ENCODE results near the gene ALDOA. TPM values are rescaled to one million over a fixed set of nuclear protein-coding genes. Genes with fewer than 3 reads are reported as not detected.
A peak's percentile ranks its signal among the peaks of the same experiment; 100 is the strongest.

The ALDOA gene
- total and polyA plus RNA-seq, 9 of the 15 experiments (the other 6 are each of a cell fraction or from before 2014, with no cell fraction given): 311 to 2,224 (median 1,293) TPM

DNA sequence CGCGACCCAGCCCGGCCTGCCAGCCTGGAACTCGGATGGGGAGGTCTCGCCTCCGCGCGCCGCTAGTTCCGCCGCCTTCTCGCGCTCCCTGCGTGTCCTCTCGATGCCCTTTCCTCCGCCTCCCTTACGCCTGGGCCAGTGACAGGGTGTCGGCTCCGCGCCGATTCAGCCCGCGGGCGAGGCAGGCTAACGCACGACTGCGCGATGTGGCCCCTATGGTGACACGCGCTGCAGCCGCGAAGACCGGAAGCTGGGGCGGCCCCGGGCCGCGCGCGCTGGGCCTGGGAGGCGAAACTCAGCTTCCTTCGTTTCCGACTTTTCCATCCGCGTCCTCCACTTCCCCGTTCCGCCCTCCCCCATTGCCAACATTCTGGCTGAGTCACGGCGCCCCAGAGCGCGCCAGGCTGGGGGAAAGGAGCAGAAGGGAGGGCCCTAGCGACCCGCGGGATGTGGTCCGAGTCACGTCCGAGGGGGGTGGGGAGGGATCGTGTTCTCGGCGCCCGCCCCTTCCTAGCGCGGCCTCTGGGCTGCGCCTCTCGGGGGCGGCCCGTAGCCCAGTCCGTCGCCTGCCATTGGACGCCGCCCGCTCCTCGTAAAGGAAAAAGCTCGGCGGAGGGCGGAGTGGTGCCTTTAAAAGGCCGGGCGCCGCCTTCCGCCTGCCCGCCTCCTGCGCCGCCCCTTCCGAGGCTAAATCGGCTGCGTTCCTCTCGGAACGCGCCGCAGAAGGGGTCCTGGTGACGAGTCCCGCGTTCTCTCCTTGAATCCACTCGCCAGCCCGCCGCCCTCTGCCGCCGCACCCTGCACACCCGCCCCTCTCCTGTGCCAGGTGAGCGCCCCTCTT lies at the start of gene ALDOA (continued):
- TF ChIP-seq, protein P1, sequence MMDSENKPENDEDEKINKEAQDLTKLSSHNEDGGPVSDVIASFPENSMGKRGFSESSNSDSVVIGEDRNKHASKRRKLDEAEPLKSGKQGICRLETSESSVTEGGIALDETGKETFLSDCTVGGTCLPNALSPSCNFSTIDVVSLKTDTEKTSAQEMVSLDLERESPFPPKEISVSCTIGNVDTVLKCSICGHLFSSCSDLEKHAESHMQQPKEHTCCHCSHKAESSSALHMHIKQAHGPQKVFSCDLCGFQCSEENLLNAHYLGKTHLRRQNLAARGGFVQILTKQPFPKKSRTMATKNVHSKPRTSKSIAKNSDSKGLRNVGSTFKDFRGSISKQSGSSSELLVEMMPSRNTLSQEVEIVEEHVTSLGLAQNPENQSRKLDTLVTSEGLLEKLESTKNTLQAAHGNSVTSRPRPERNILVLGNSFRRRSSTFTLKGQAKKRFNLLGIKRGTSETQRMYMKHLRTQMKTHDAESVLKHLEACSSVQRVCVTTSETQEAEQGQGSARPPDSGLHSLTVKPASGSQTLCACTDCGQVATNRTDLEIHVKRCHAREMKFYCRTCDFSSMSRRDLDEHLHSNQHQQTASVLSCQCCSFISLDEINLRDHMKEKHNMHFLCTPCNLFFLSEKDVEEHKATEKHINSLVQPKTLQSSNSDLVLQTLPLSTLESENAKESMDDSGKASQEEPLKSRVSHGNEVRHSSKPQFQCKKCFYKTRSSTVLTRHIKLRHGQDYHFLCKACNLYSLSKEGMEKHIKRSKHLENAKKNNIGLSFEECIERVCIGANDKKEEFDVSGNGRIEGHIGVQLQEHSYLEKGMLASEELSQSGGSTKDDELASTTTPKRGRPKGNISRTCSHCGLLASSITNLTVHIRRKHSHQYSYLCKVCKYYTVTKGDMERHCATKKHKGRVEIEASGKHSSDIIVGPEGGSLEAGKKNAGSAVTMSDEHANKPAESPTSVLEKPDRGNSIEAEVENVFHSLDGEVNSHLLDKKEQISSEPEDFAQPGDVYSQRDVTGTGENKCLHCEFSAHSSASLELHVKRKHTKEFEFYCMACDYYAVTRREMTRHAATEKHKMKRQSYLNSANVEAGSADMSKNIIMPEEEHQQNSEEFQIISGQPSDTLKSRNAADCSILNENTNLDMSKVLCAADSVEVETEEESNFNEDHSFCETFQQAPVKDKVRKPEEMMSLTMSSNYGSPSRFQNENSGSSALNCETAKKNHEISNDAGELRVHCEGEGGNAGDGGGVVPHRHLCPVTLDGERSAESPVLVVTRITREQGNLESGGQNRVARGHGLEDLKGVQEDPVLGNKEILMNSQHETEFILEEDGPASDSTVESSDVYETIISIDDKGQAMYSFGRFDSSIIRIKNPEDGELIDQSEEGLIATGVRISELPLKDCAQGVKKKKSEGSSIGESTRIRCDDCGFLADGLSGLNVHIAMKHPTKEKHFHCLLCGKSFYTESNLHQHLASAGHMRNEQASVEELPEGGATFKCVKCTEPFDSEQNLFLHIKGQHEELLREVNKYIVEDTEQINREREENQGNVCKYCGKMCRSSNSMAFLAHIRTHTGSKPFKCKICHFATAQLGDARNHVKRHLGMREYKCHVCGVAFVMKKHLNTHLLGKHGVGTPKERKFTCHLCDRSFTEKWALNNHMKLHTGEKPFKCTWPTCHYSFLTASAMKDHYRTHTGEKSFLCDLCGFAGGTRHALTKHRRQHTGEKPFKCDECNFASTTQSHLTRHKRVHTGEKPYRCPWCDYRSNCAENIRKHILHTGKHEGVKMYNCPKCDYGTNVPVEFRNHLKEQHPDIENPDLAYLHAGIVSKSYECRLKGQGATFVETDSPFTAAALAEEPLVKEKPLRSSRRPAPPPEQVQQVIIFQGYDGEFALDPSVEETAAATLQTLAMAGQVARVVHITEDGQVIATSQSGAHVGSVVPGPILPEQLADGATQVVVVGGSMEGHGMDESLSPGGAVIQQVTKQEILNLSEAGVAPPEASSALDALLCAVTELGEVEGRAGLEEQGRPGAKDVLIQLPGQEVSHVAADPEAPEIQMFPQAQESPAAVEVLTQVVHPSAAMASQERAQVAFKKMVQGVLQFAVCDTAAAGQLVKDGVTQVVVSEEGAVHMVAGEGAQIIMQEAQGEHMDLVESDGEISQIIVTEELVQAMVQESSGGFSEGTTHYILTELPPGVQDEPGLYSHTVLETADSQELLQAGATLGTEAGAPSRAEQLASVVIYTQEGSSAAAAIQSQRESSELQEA (IDR thresholded peaks at IDR 0.05; ENCODE audit: low read depth): no peak
- TF ChIP-seq ZKSCAN1 (IDR thresholded peaks at IDR 0.05; ENCODE audit: low read depth, low read length) (peak; percentile 13; the same call in 1 of the 2 replicates), FOXK2 (conservative IDR thresholded peaks at IDR 0.05 in 1 of 2, IDR thresholded peaks at IDR 0.05 in 1 of 2; ENCODE audit: low read depth in 2 of 2) (no peak; a peak in 1 of 4 replicates), POLR2G (IDR thresholded peaks at IDR 0.05; ENCODE audit: low read depth, low read length) (peak; percentile 97), KDM2B (CRISPR knock-in tag; IDR thresholded peaks at IDR 0.05) (0 out of 2 replicates have a peak, but pooled peaks have one; percentile 76)
- TF ChIP-seq, protein P2, sequence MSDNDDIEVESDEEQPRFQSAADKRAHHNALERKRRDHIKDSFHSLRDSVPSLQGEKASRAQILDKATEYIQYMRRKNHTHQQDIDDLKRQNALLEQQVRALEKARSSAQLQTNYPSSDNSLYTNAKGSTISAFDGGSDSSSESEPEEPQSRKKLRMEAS (CRISPR knock-in tag; IDR thresholded peaks at IDR 0.05): peak; percentile 89
- TF ChIP-seq, protein P3, sequence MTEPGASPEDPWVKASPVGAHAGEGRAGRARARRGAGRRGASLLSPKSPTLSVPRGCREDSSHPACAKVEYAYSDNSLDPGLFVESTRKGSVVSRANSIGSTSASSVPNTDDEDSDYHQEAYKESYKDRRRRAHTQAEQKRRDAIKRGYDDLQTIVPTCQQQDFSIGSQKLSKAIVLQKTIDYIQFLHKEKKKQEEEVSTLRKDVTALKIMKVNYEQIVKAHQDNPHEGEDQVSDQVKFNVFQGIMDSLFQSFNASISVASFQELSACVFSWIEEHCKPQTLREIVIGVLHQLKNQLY (CRISPR knock-in tag; conservative IDR thresholded peaks at IDR 0.05): peak; percentile 35 to 92; a peak in 3 of 4 replicates
- TF ChIP-seq, protein P4, sequence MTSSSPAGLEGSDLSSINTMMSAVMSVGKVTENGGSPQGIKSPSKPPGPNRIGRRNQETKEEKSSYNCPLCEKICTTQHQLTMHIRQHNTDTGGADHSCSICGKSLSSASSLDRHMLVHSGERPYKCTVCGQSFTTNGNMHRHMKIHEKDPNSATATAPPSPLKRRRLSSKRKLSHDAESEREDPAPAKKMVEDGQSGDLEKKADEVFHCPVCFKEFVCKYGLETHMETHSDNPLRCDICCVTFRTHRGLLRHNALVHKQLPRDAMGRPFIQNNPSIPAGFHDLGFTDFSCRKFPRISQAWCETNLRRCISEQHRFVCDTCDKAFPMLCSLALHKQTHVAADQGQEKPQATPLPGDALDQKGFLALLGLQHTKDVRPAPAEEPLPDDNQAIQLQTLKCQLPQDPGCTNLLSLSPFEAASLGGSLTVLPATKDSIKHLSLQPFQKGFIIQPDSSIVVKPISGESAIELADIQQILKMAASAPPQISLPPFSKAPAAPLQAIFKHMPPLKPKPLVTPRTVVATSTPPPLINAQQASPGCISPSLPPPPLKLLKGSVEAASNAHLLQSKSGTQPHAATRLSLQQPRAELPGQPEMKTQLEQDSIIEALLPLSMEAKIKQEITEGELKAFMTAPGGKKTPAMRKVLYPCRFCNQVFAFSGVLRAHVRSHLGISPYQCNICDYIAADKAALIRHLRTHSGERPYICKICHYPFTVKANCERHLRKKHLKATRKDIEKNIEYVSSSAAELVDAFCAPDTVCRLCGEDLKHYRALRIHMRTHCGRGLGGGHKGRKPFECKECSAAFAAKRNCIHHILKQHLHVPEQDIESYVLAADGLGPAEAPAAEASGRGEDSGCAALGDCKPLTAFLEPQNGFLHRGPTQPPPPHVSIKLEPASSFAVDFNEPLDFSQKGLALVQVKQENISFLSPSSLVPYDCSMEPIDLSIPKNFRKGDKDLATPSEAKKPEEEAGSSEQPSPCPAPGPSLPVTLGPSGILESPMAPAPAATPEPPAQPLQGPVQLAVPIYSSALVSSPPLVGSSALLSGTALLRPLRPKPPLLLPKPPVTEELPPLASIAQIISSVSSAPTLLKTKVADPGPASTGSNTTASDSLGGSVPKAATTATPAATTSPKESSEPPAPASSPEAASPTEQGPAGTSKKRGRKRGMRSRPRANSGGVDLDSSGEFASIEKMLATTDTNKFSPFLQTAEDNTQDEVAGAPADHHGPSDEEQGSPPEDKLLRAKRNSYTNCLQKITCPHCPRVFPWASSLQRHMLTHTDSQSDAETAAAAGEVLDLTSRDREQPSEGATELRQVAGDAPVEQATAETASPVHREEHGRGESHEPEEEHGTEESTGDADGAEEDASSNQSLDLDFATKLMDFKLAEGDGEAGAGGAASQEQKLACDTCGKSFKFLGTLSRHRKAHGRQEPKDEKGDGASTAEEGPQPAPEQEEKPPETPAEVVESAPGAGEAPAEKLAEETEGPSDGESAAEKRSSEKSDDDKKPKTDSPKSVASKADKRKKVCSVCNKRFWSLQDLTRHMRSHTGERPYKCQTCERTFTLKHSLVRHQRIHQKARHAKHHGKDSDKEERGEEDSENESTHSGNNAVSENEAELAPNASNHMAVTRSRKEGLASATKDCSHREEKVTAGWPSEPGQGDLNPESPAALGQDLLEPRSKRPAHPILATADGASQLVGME (CRISPR knock-in tag; IDR thresholded peaks at IDR 0.05): peak; percentile 80

All from K562 (cell line).